HG02588 (cell line): ENCODE measurements around the gene YIPF2.
"Not testable (repeated sequence)": the region's sequence is repeated elsewhere in the genome, so short reads cannot be mapped to it uniquely, and the experiment has no call there.

ENCODE experiments used
- ATAC-seq: cut with Tn5 transposase; IDR thresholded peaks from one replicate; pipeline ENCODE4 v1.9.1; 2021; ENCODE audit warnings: mild to moderate bottlenecking, moderate library complexity; ENCODE audit not compliant: unreplicated experiment

YIPF2 gene

GRCh38 chr19:10928563-10929401, at the start of gene YIPF2, which contains the start of gene TIMM29:
Gene YIPF2, minus strand, starts transcription at chr19:10928639. Its CDS starts 229 bp downstream, at chr19:10928410.
Gene TIMM29, plus strand, starts transcription at chr19:10928811. Its CDS starts 12 bp downstream, at chr19:10928823.
- peak; percentile 64 for ATAC-seq

DNA sequence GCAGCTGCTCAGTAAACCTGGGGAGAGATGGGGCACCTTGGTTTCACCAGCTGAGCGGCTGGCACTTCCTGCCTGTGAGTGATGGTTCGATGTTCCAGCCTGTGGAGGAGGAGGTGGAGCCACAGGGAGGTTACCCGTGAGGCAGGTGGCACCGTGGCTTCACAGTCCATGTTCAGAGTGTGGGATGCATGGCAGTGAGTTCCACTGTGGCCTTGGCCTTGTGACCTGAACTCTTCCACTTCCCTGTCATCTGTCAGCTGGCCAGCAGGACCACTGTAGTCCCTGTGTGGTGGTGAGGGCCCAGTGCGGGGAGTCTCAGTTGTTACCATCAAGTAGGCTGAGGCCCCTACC, 49.3 kb upstream of the YIPF2 start:
- no peak for ATAC-seq

DNA sequence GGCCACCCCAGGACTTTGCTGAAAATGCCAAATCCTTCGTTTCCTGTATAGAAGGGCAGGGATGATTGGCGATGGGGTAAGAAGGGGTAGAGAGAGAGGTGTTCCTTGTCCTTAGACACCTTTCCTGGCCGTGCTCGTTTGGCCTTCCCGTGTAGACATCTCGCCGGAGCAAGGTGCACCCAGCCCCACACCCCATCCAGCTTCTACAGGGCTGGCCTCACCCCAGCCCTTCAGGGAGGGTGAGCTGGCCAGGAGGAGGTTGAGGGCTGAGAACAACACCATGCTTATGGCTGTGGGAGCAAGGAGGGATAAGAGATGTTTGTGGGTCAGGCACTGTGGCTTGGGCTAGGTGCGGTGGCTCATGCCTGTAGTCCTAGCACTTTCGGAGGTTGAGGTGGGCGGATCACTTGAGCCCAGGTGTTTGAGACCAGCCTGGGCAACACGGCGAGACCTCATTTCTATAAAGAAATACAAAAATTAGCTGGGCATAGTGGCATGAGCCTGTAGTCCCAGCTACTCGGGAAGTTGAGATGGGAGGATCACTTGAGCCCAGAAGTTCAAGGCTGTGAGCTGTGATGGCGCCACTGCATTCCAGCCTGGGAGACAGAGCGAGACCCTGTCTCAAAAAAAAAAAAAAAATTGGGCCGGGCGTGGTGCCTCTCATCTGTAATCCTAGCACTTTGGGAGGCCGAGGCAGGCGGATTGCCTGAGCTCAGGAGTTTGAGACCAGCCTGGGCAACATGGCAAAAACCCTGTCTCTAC, 47.9 kb upstream of the YIPF2 start:
- ATAC-seq: no peak

DNA sequence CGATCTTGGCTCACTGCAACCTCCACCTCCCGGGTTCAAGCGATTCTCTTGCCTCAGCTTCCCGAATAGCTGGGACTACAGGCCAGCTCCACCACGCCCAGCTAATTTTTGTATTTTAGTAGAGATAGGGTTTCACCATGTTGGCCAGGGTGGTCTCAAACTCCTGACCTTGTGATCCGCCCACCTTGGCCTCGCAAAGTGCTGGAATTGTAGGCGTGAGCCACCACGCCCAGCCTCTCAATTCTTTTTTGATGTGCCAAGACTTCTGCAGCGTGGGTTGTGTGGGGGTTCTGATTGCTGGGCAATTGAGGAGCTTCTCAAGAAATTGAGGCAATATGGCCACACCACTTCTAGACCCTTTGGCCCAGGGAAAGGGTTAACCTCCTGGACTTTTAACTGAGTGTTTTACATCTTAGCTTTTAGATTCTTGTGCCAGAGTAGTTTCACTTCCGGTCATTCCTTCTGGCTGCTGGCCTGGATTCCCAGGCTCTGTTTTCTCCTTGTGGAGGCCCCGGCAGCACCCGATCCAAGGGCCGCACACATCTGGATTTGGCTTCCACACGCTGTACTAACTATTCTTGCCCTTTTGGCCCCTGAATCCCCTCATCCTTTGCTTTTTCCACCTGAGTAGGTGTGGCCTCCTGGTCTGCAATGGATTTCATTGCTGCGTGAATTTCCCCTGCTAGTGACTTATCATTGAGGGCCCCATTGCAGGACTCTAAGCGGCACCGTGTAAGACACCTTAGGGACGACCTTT, 47.1 kb upstream of the YIPF2 start:
- no peak for ATAC-seq

- ATAC-seq: no peak
Measured at GRCh38 chr19:10971107-10971726, 42.8 kb upstream of the YIPF2 start.

- ATAC-seq: no peak
Measured at GRCh38 chr19:10968527-10969135, 40.2 kb upstream of the YIPF2 start.

DNA sequence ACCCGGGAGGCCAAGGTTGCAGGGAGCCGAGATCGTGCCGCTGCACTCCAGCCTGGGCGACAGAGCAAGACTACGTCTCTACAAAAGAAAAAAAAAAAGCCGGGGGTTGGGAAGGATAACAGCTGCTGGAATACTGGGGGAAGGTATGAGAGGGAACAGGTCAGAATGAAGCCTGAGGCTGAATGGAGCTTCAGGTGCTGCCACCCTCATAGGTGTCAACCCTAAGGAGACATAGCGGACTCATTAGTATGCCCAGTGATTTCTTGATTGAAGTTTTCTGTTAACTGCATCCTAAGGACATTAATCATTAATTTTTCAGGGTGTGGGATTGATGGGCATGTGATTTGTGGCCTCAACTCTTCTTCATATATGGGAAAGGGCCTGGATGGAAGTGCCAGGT, 38.4 kb upstream of the YIPF2 start:
- no peak for ATAC-seq

GRCh38 chr19:10965398-10965797, 37.0 kb upstream of the YIPF2 start:
- no peak for ATAC-seq

DNA sequence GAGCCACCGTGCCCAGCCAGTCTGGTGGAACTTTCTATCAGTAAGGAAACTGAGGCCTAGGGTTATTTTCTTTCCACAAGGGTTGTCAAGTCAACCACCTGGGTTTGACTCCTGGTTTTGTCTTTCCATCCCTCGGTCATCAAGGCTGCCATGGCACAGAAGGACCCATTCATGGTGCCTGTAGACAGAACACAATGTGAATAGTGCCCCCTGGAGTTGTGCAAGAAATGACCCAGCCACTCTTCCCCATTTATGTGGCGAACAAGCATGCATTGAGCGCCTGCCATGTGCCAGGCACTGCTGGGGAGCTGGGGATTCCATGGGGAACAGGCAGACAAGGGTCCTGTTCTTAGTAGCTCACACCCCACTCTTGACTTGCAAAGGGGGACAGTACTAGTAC, 36.5 kb upstream of the YIPF2 start:
- ATAC-seq: no peak

- no peak for ATAC-seq
Measured at GRCh38 chr19:10963865-10964264, 35.4 kb upstream of the YIPF2 start.

- ATAC-seq: no peak
Measured at GRCh38 chr19:10962863-10963262, 34.4 kb upstream of the YIPF2 start.

- ATAC-seq: peak; percentile 37
Measured at GRCh38 chr19:10961073-10961860, 32.8 kb upstream of the YIPF2 start.

GRCh38 chr19:10960314-10961072, 32.1 kb upstream of the YIPF2 start, which contains the start of gene SMARCA4:
Gene SMARCA4, plus strand, starts transcription at chr19:10961030. Its CDS starts 23,122 bp downstream, at chr19:10984152.
- ATAC-seq: peak; percentile 74

DNA sequence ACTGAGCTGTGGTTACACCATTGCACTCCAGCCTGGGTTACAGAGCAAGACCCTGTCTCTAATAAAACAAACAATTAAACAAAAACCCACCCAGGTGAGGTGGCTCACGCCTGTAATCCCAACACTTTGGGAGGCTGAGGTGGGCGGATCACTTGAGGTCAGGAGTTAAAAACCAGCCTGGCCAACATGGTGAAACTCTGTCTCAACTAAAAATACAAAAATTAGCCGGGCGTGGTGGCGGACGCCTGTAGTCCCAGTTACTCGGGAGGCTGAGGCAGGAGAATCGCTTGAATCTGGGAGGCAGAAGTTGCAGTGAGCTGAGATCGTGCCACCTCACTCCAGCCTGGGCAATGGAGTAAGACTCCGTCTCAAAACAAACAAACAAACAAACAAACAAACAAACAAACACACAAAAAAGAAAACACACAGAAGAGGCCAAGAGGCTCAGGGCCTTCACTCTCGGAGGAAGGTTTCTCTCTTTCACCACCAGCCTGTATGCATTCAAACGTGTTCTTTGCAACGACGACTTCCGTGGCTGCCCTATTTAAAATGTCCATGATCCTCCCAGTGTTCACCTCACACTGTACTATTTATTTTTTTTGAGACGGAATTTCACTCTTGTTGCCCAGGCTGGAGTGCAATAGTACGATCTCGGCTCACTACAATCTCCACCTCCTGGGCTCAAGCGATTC, 31.0 kb upstream of the YIPF2 start:
- not testable (repeated sequence) for ATAC-seq

GRCh38 chr19:10952809-10953208, 24.4 kb upstream of the YIPF2 start:
- no peak for ATAC-seq

DNA sequence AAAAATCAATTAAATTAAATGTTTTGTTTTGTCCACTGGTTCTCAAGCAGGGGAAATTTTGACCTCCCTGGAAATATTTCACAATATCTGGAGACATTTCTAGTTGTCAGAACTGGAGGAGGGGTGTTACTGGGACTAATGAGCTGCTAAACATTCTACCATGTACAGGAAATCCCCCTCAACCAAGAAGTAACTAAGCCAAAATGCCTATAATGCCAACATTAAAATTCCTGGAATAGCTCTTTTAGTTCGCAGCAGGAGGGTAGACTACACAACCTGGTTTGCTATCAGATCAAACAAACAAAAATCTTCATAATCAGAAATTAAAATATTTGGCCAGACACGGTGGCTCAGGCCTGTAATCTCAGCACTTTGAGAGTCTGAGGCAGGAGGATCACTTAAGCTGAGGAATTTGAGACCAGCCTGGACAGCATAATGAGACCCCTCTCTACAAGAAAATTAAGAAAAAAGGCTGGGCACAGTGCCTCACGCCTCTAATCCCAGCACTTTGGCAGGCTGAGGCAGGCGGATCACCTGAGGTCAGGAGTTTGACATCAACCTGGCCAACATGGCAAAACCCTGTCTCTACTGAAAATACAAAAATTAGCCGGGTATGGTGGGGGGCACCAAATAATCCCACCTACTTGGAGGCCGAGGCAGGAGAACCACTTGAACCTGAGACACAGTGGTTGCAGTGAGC, 18.7 kb upstream of the YIPF2 start:
- ATAC-seq: no peak

DNA sequence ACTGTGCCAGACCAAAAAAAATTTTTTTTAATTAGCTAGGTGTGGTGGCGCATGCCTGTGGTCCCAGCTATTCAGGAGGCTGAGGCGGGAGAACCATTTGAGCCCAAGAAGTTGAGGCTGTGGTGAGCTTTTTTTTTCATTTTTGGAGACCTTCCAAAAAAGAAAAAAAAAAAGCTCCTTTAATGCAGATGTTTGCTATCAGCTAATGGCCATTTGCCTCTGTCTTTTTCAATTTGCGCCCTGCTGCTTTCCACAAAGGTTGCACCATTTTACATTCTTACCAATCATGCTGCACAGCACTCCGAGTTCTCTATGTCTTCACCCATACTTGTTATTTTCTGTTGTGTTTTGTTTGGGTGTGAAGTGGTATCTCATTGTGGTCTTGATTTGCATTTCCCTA, 16.8 kb upstream of the YIPF2 start:
- no peak for ATAC-seq

GRCh38 chr19:10943412-10943811, 15.0 kb upstream of the YIPF2 start:
- not testable (repeated sequence) for ATAC-seq
